Activated CD4-positive, alpha-beta T cell treated with anti-CD3 and anti-CD28 coated beads for 36 hours (primary cell): ENCODE data around the gene UTP20. TPM values are rescaled to one million over a fixed set of nuclear protein-coding genes. Genes with fewer than 3 reads are reported as not detected.
"Not testable (repeated sequence)": the region's sequence is repeated elsewhere in the genome, so short reads cannot be mapped to it uniquely, and the experiment has no call there.

Experiments
- ATAC-seq: fragments of 200-7000 bp; cut with Tn5 transposase; one replicate; pipeline ENCODE4 v1.10.0; 2021; ENCODE audit warnings: mild to moderate bottlenecking, moderate library complexity
- CTCF ChIA-PET: fragments of 350-600 bp; sonication (Branson Sonifier 250); formaldehyde crosslinking; loops from one replicate; lab custom pipeline; 2021; ENCODE audit warnings: antibody characterized with exemption; lab: Charles Lee
- POLR2A ChIA-PET: fragments of 350-600 bp; sonication (Branson Sonifier 250); formaldehyde crosslinking; loops from one replicate; lab custom pipeline; 2021; ENCODE audit warnings: antibody characterized with exemption, inconsistent platforms; lab: Charles Lee
- DNase-seq: peaks from one replicate; pipeline ENCODE4 v3.0.0-alpha.2; 2020
- H3K27ac Mint-ChIP-seq: one replicate; pipeline ENCODE4 v1.8.0; 2021; ENCODE audit warnings: mixed read lengths
- H3K27me3 Mint-ChIP-seq: one replicate; pipeline ENCODE4 v1.8.0; 2021; ENCODE audit warnings: mixed read lengths
- H3K36me3 Mint-ChIP-seq: one replicate; pipeline ENCODE4 v1.8.0; 2021; ENCODE audit warnings: low read depth, mixed read lengths
- H3K4me1 Mint-ChIP-seq: one replicate; pipeline ENCODE4 v1.8.0; 2021; ENCODE audit warnings: mixed read lengths
- H3K4me3 Mint-ChIP-seq: one replicate; pipeline ENCODE4 v1.8.0; 2021; ENCODE audit warnings: mild to moderate bottlenecking, moderate library complexity, mixed read lengths
- H3K9me3 Mint-ChIP-seq: one replicate; pipeline ENCODE4 v1.8.0; 2021; ENCODE audit warnings: low read depth, mixed read lengths
- intact Hi-C, 2 experiments: fragments of 100-400 bp; cut with DNase I in 1 of 2; cut with micrococcal nuclease in 1 of 2; formaldehyde crosslinking; loops; one replicate each; pipeline versions ENCODE4 v1.14.2 to v1.15.1; 2022 to 2024; cut with DNase I, micrococcal nuclease
- total RNA-seq, 2 experiments: library from RNA; stranded (reverse); gene quantifications; one replicate each; pipeline ENCODE4 v1.2.3, GENCODE V29; 2021

The UTP20 gene
- total RNA-seq, 2 experiments from 2014 or later = 29.4 to 33.1 TPM

DNA sequence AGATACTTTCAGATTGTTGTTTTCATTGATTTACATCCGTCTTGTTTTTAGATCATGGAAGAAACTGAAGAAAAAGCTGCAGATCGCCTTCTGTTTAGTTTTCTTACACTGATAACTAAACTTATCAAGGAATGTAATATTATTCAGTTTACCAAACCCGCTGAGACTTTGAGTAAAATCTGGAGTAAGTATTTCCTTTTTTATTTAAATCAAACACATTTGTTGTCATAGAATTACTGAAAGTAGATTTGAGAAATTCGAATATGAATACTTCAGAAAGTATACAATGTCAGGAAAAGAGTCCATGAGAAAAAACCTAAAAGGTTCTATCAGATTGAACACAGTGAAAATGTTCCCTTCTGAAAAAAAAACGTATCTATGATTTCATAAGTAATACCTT, 95.7 kb downstream of the UTP20 start:
- ATAC-seq (peak; percentile 26), DNase-seq (no peak)
- ChIA-PET POLR2A (no interaction called here), CTCF (no interaction called here)
- H3K9me3 Mint-ChIP-seq = no peaks in the 10 kb centered on the region
- H3K4me3 Mint-ChIP-seq = no peak overlapping the region
- H3K27me3 Mint-ChIP-seq = no peaks in the 10 kb centered on the region
- intact Hi-C loops = no loop called here
- peaks cover 61% of the 10 kb centered on the region for H3K36me3 Mint-ChIP-seq
- peak overlapping the region; percentile 8 for H3K27ac Mint-ChIP-seq
- H3K4me1 Mint-ChIP-seq = peaks cover 7% of the 10 kb centered on the region

DNA sequence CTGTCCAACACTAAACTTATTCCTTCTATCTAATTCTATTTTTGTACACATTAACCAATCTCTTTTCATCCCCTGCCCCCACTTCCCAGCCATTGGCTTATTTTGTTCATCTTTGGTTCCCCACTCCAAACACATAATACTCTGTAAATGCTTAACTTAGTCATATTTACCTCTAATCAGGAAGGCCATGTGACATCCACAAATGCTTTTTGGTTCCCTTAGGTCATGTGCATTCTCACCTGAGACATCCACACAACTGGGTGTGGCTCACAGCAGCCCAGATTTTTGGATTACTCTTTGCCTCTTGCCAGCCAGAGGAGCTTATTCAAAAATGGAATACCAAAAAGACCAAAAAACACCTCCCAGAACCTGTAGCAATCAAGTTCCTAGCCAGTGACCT, 99.2 kb downstream of the UTP20 start:
- Mint-ChIP-seq H3K27me3 (no peaks in the 10 kb centered on the region), H3K27ac (no peak overlapping the region), H3K9me3 (no peaks in the 10 kb centered on the region), H3K36me3 (peaks cover 54% of the 10 kb centered on the region), H3K4me1 (peaks cover 7% of the 10 kb centered on the region), H3K4me3 (no peak overlapping the region)
- DNase-seq = no peak
- ChIA-PET POLR2A (no interaction called here), CTCF (interaction anchor here (0.6 kb wide), 1 partner anchor 101 kb away, joined by 4 read pairs; no protein-coding TSS in a partner anchor)
- intact Hi-C loops = no loop called here
- no peak for ATAC-seq

DNA sequence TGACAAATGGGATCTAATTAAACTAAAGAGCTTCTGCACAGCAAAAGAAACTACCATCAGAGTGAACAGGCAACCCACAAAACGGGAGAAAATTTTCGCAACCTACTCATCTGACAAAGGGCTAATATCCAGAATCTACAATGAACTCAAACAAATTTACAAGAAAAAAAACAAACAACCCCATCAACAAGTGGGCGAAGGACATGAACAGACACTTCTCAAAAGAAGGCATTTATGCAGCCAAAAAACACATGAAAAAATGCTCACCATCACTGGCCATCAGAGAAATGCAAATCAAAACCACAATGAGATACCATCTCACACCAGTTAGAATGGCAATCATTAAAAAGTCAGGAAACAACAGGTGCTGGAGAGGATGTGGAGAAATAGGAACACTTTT, 111.3 kb downstream of the UTP20 start:
- H3K36me3 Mint-ChIP-seq = peaks cover 48% of the 10 kb centered on the region
- POLR2A ChIA-PET, H3K27me3 Mint-ChIP-seq, H3K9me3 Mint-ChIP-seq, ATAC-seq, CTCF ChIA-PET, H3K27ac Mint-ChIP-seq, intact Hi-C loops, DNase-seq, H3K4me3 Mint-ChIP-seq, H3K4me1 Mint-ChIP-seq: not testable (repeated sequence)

DNA sequence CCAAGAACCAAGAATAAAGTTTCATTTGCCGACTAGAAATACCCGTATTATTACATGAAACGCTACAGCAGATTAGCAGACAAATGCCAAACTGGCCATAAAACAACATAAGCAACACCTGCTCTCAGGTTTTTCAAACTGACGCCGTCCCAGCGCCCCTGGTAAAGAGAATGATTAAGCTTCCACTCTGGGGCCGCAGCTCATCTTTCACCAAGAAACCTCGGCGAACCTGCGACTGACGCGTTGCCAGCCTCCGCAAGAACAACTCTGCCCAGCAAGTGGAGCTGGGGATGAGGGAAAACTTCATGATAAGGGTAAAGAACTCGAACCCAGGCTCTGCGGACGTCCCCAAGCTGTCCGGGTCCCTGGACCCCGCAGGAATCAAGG, 127.1 kb downstream of the UTP20 start:
- Mint-ChIP-seq H3K4me3 (peak overlapping the region; percentile 95), H3K27me3 (no peaks in the 10 kb centered on the region), H3K36me3 (peaks cover 2% of the 10 kb centered on the region), H3K27ac (peak overlapping the region; percentile 95), H3K9me3 (no peaks in the 10 kb centered on the region), H3K4me1 (peaks cover 15% of the 10 kb centered on the region)
- DNase-seq (peak; percentile 57), ATAC-seq (peak; percentile 30)
- ChIA-PET CTCF (interaction anchor here (0.5 to 1.8 kb wide), 5 partner anchors 12 to 423 kb away, joined by 3 to 7 read pairs (median 5); partner anchors contain the start of gene GNPTAB), POLR2A (interaction anchor here (1.0 kb wide), 1 partner anchor 20 kb away, joined by 3 read pairs; no protein-coding TSS in a partner anchor)
- intact Hi-C loops = loop anchor here (1.0 to 10.0 kb wide), 8 partner anchors 127 to 1140 kb away; partner anchors contain the start of genes GNPTAB (in 2 of the 2), CHPT1 (in 1 of the 2), DEPDC4 (in 1 of the 2) and DRAM1 (in 1 of the 2)

DNA sequence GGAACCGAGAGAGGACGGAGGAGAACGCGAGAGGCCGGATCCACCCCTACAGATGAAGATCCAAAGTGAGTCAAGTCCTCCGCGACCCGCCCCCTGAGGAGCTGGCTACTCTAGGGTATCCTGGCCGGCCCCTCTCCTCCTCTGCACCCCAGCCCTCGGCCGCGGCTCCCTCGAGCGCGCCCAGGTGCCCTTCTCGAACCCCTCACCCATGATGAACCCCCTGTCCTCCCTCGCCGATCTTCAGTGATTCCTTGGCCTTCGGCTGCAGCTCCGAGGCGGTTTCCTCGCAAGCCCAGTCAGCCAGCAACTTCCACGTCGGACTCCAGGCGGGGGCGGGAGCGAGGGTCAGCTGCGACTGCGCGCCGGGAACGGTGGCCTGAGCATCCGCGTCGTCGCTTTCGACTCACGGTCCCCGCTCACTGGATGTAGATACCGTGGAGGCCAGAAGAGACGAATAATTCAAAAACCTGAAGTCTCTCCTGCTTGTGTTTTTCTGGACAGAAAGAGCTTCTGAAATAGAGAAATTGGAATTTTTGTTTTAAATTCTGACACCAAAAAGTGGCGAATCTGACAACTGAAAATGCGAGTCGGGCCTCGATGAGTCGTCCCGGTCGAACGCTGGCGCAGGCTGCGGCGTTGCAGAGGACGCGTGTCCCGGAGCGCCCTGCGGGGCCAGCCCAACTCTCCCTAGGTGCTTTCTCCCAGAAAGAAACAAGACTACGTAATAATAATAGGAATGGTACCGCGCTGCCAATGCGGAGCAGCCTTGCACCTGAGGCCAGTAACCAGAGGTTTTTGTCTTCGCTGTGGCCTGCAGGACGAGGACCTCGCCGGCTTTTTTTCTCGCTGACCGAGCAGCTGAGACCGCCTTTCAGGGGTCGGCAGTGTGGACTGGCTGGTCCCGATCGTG, 127.8 kb downstream of the UTP20 start, which contains the start of gene ARL1:
Gene ARL1 (minus strand): TSS at position 337 of the 910 bp plus-strand sequence. CDS start 127 bp downstream, at position 210.
- Mint-ChIP-seq H3K4me3 (peak within 1 kb of the TSS; percentile 95), H3K36me3 (peaks cover 2% of the 10 kb centered on the region), H3K4me1 (peaks cover 15% of the 10 kb centered on the region), H3K27me3 (no peaks in the 10 kb centered on the region), H3K9me3 (no peaks in the 10 kb centered on the region), H3K27ac (peak within 1 kb of the TSS; percentile 95)
- CTCF ChIA-PET = interaction anchor here (0.5 to 1.8 kb wide), 6 partner anchors 12 to 422 kb away, joined by 3 to 7 read pairs (median 5); partner anchors contain the start of gene GNPTAB
- DNase-seq (peak; percentile 91), ATAC-seq (peak; percentile 83)
- intact Hi-C loops = loop anchor here (1.0 to 10.0 kb wide), 8 partner anchors 127 to 1140 kb away; partner anchors contain the start of genes GNPTAB (in 2 of the 2), CHPT1 (in 1 of the 2), DEPDC4 (in 1 of the 2) and DRAM1 (in 1 of the 2)
- POLR2A ChIA-PET = interaction anchor here (0.7 to 1.0 kb wide), 2 partner anchors 21 to 73 kb away, joined by 3 read pairs; no protein-coding TSS in a partner anchor

DNA sequence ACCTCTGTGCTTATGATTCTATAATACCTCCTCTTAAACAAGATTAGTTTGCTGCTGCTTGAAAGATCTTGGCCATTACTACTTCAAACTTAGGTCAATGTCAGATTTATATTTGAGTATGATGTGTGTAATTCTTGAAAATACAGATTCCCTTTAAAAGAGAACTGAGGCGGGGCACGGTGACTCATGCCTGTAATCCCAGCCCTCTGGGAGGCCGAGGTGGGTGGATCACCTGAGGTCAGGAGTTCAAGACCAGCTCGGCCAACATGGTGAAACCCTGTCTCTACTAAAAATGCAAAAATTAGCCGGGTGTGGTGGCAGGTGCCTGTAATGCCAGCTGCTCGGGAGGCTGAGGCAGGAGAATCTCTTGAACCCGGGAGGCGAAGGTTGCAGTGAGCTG, 130.3 kb downstream of the UTP20 start:
- intact Hi-C loops, H3K9me3 Mint-ChIP-seq, DNase-seq, ATAC-seq, H3K27me3 Mint-ChIP-seq, POLR2A ChIA-PET, H3K36me3 Mint-ChIP-seq, H3K27ac Mint-ChIP-seq, H3K4me3 Mint-ChIP-seq: not testable (repeated sequence)
- CTCF ChIA-PET = interaction anchor here (1.3 kb wide), 1 partner anchor 429 kb away, joined by 3 read pairs; no protein-coding TSS in a partner anchor
- peaks cover 13% of the 10 kb centered on the region for H3K4me1 Mint-ChIP-seq

DNA sequence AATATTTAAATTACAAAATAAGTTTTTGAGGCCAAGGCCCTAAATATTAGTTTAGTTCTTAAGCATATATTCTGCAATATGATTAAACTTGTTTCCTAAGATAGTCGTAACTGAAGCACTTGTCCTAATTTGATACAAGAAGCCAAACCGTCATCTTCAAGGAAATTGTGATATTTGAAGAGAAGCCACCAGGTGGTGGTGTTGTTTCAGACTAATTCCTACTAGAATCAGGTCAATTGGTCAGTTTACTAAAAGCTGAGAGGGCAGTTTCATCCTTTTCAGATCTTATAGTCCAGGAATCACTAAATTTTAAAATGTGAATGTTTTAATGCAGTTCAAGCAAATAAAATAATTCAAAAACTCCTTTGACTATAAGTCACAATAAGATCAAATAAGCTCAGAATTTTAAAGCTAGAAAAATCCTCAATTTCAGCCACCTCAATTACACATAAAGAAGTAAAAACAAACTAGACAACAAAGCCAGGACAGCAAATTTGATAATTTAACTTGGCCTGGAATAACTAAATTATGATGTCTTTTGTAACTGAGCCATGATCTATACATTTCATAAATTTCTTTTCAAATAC, 134.7 kb downstream of the UTP20 start:
- no peaks in the 10 kb centered on the region for H3K36me3 Mint-ChIP-seq
- H3K9me3 Mint-ChIP-seq = no peaks in the 10 kb centered on the region
- no peaks in the 10 kb centered on the region for H3K27me3 Mint-ChIP-seq
- ChIA-PET POLR2A (no interaction called here), CTCF (interaction anchor here (0.6 to 1.2 kb wide), 10 partner anchors 11 to 425 kb away, joined by 3 to 16 read pairs (median 3); no protein-coding TSS in a partner anchor)
- no peak overlapping the region for H3K27ac Mint-ChIP-seq
- no peak overlapping the region for H3K4me3 Mint-ChIP-seq
- ATAC-seq = no peak
- peak; percentile 16 for DNase-seq
- intact Hi-C loops = loop anchor here (1.0 to 2.0 kb wide), 3 partner anchors 344 to 425 kb away; no protein-coding TSS in a partner anchor
- H3K4me1 Mint-ChIP-seq = no peaks in the 10 kb centered on the region

DNA sequence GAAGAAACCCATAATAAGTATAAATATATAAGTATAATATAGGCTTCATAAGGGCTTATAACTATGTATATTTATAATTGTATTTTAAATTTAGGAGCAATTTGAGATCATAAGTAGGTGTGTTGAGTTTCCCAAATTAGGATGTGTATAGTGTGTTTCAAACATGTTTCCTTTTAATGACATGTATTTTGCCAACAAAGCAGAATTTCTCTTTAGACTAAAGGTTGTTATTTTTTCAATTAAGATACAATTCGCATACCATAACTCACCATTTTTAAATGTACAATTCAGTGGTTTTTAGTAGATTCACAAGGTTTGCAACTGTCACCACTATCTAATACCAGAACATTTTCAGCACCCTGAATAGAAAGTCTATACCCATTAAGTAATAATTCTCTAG, 135.3 kb downstream of the UTP20 start:
- Mint-ChIP-seq H3K27ac (no peak overlapping the region), H3K9me3 (no peaks in the 10 kb centered on the region), H3K4me1 (no peaks in the 10 kb centered on the region), H3K27me3 (no peaks in the 10 kb centered on the region), H3K36me3 (no peaks in the 10 kb centered on the region), H3K4me3 (no peak overlapping the region)
- ChIA-PET POLR2A (no interaction called here), CTCF (interaction anchor here (0.6 to 1.2 kb wide), 10 partner anchors 11 to 424 kb away, joined by 3 to 16 read pairs (median 3); no protein-coding TSS in a partner anchor)
- DNase-seq (no peak), ATAC-seq (no peak)
- intact Hi-C loops = loop anchor here in 1 of 2 experiments (2.0 kb wide), 1 partner anchor 344 kb away; no protein-coding TSS in a partner anchor

DNA sequence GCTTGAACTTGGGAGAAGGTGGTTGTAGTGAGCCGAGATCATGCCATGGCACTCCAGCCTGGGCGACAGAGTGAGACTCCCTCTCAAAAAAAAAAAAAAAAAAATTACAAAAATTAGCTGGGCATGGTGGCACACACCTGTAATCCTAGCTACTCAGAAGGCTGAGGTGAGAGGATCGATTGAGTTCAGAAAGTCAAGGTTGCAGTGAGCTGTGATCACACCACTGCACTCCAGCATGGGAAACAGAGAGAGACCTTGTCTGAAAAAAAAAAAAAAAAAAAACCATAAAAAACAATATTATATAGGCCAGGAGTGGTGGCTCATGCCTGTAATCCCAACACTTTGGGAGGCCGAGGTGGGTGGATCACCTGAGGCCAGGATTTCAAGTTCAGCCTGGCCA, 142.2 kb downstream of the UTP20 start:
- intact Hi-C loops, H3K27ac Mint-ChIP-seq, H3K9me3 Mint-ChIP-seq, H3K27me3 Mint-ChIP-seq, H3K4me1 Mint-ChIP-seq, POLR2A ChIA-PET, H3K36me3 Mint-ChIP-seq, ATAC-seq, H3K4me3 Mint-ChIP-seq, DNase-seq: not testable (repeated sequence)
- CTCF ChIA-PET = interaction anchor here (0.9 kb wide), 1 partner anchor 15 kb away, joined by 3 read pairs; the partner anchor contains the start of gene ARL1

DNA sequence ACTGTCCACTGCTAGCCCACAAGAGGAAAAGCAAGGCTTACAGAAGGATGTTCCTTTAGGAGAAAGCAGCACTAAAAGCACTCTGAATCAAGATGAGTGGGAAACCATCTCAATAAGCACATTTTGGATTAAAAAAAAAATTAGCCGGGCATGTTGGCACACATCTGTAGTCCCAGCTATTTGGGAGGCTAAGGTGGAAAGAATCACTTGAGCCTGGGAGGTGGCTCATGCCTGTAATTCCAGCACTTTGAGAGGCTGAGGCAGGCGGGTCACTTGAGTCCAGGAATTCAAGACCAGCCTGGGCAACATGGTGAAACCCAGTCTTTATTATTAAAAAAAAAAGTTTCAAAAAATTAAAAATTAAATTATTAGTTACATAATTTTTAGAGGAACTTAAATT, 144.7 kb downstream of the UTP20 start:
- H3K36me3 Mint-ChIP-seq = no peaks in the 10 kb centered on the region
- no peaks in the 10 kb centered on the region for H3K4me1 Mint-ChIP-seq
- ATAC-seq (no peak), DNase-seq (no peak)
- ChIA-PET CTCF (interaction anchor here (0.5 kb wide), 1 partner anchor 335 kb away, joined by 3 read pairs; no protein-coding TSS in a partner anchor), POLR2A (interaction anchor here (0.5 kb wide), 1 partner anchor 210 kb away, joined by 4 read pairs; no protein-coding TSS in a partner anchor)
- no peak overlapping the region for H3K4me3 Mint-ChIP-seq
- H3K9me3 Mint-ChIP-seq = no peaks in the 10 kb centered on the region
- no peak overlapping the region for H3K27ac Mint-ChIP-seq
- peaks cover 2% of the 10 kb centered on the region for H3K27me3 Mint-ChIP-seq
- intact Hi-C loops = no loop called here

DNA sequence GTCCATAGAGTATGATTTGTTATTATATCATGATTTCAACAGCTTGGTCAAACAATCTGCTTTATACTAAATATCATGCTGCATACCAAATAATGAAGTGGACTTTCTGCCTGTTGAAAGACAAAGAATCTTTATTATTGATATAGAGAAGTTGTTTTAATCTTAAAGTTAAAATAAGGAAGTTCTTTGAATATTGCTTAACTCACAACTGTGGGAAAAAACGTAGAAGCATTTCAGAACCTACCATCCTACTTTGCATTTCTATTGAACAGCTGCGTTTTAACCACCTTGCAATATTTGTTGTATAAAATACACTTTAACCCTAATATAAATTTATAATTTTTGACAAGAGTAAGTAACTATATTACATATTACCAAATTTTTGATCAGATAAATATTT, 150.6 kb downstream of the UTP20 start:
- ChIA-PET POLR2A (no interaction called here), CTCF (no interaction called here)

More for the DNA sequence above, 150.6 kb downstream of the UTP20 start:
- intact Hi-C loops = no loop called here
- H3K27me3 Mint-ChIP-seq = no peaks in the 10 kb centered on the region
- H3K9me3 Mint-ChIP-seq = no peaks in the 10 kb centered on the region
- DNase-seq = no peak
- no peak for ATAC-seq
- H3K36me3 Mint-ChIP-seq = no peaks in the 10 kb centered on the region
- H3K4me3 Mint-ChIP-seq = no peak overlapping the region
- H3K4me1 Mint-ChIP-seq = no peaks in the 10 kb centered on the region
- no peak overlapping the region for H3K27ac Mint-ChIP-seq
